ENCODE results near the gene P2RY14. TPM values are rescaled to one million over a fixed set of nuclear protein-coding genes. Genes with fewer than 3 reads are reported as not detected.

The P2RY14 gene
- total and polyA plus RNA-seq, 10 of the 15 experiments (the other 5 are each of a cell fraction or from before 2014, with no cell fraction given) = 0.06 to 0.37 (median 0.28) TPM; not detected in 7

- no peak for TF ChIP-seq ZNF592 (IDR thresholded peaks at IDR 0.05)
Observed at GRCh38 chr3:151301787-151302186, 23.4 kb upstream of the P2RY14 start (continued).

GRCh38 chr3:151300539-151300938 is 22.2 kb upstream of the P2RY14 start:
- in situ Hi-C loops (cut with MboI) = no loop called here
- ATAC-seq = no peak

More at GRCh38 chr3:151300539-151300938, 22.2 kb upstream of the P2RY14 start:
- Histone ChIP-seq H4K20me1 (ENCODE audit: control insufficient read depth, insufficient read depth) (no peaks in the 10 kb centered on the region), H3K9ac (ENCODE audit: control insufficient read depth, insufficient read depth, low read length) (no peak overlapping the region), H2AFZ (ENCODE audit: control insufficient read depth, low read depth, low read length) (no peak overlapping the region), H3K27ac (ENCODE audit: control insufficient read depth, insufficient read depth) (no peak overlapping the region), H3K36me3 (ENCODE audit: control insufficient read depth in 2 of 2, insufficient read depth in 2 of 2, low read length in 1 of 2) (no peaks in the 10 kb centered on the region), H3K79me2 (ENCODE audit: control insufficient read depth, insufficient read depth, low read length) (no peaks in the 10 kb centered on the region), H3K4me3 (no peak overlapping the region), H3K4me2 (ENCODE audit: control insufficient read depth, insufficient read depth) (no peak overlapping the region), H3K9me3 (replicated peaks; ENCODE audit: control insufficient read depth, insufficient read depth, low read length) (no peaks in the 10 kb centered on the region), H3K4me1 (ENCODE audit: control insufficient read depth, insufficient read depth, low read length) (no peaks in the 10 kb centered on the region), H3K27me3 (replicated peaks in 1 of 2; ENCODE audit: control insufficient read depth in 2 of 2, insufficient read depth in 2 of 2, low read length in 1 of 2) (peaks cover 0 to 2% of the 10 kb centered on the region in 2 experiments; a peak in 1 of 4 replicates)
- no peak for DNase-seq (ENCODE audit: low read depth, low spot score)
- ChIA-PET CTCF (interaction anchor here (0.6 kb wide), 1 partner anchor 73 kb away, joined by 3 read pairs; no protein-coding TSS in a partner anchor), POLR2A (no interaction called here), SMC1A (ENCODE audit: uncharacterized antibody, unreplicated experiment) (no interaction called here), RAD21 (ENCODE audit: unreplicated experiment) (no interaction called here)
- no peak for FAIRE-seq
- TF ChIP-seq E2F4 (IDR thresholded peaks at IDR 0.05; ENCODE audit: low read depth, low read length) (no peak), HDAC2 (IDR thresholded peaks at IDR 0.05) (no peak), BRCA1 (IDR thresholded peaks at IDR 0.05; ENCODE audit: low read depth, low read length) (no peak), SUZ12 (IDR thresholded peaks at IDR 0.05; ENCODE audit: unreplicated experiment) (no peak), E2F8 (IDR thresholded peaks at IDR 0.05; ENCODE audit: low read depth, partially characterized antibody) (no peak), EZH2 (IDR thresholded peaks at IDR 0.05; ENCODE audit: borderline replicate concordance, control insufficient read depth, low read depth, low read length) (no peak), ZBTB4 (CRISPR knock-in tag; IDR thresholded peaks at IDR 0.05) (no peak)
- 36% methylated on average over 1 of the region's 1 CpG for WGBS (ENCODE audit: insufficient coverage, insufficient replicate concordance, low lambda C conversion rate, missing lambda C conversion rate)
- no TSS peak for BruUV-seq (replicated peaks)
- intact Hi-C loops (cut with micrococcal nuclease; ENCODE audit: unreplicated experiment) = no loop called here

All from GM12878 (cell line).